Sigmoid colon (tissue), 7 donors: Measurements from ENCODE around the gene EIPR1. TPM values are rescaled to one million over a fixed set of nuclear protein-coding genes. Genes with fewer than 3 reads are reported as not detected.
"Not testable (repeated sequence)": the region's sequence is repeated elsewhere in the genome, so short reads cannot be mapped to it uniquely, and the experiment has no call there.

Source experiments
- DNase-seq: peaks from one replicate; pipeline ENCODE4 v3.0.0-alpha.2; 2019
- H3K27ac ChIP-seq, 4 donors: fragments of 200-600 bp; sonication (generic); one replicate each; pipeline ENCODE4 v1.5.1; 2016 to 2019; ENCODE audit warnings: mild to moderate bottlenecking in 1 of 4
- H3K27me3 ChIP-seq, 3 donors: fragments of 200-600 bp; sonication (generic); one replicate each; pipeline ENCODE4 v1.5.1; 2019; ENCODE audit warnings: mild to moderate bottlenecking in 1 of 3
- H3K36me3 ChIP-seq, 4 donors: fragments of 200-600 bp; sonication (generic); one replicate each; pipeline ENCODE4 v1.5.1; 2016 to 2019
- H3K4me1 ChIP-seq, 4 donors: fragments of 200-600 bp; sonication (generic); one replicate each; pipeline ENCODE4 v1.5.1; 2017 to 2019
- H3K4me3 ChIP-seq, 4 donors: fragments of 200-600 bp; sonication (generic); one replicate each; pipeline ENCODE4 v1.5.1; 2017 to 2019; ENCODE audit warnings: mild to moderate bottlenecking in 2 of 4, moderate library complexity in 1 of 4
- H3K9me3 ChIP-seq, 4 donors: fragments of 200-600 bp in 3 of 4; sonication (generic) in 3 of 4; one replicate each; pipeline versions ENCODE4 v1.5.1 to v1.6.1; 2013 to 2019
- EP300 ChIP-seq, 4 donors: sonication (generic); formaldehyde crosslinking; IDR thresholded peaks; one replicate each; pipeline ENCODE4 v1.6.1; 2017; ENCODE audit warnings: antibody characterized with exemption in 4 of 4
- POLR2A ChIP-seq, 2 donors: fragments of 450-650 bp; IDR thresholded peaks; one replicate each; pipeline ENCODE4 v1.6.1; 2016; ENCODE audit warnings: antibody characterized with exemption in 2 of 2, mild to moderate bottlenecking in 2 of 2, moderate library complexity in 2 of 2
- POLR2AphosphoS5 ChIP-seq, 4 donors: sonication (generic); formaldehyde crosslinking; IDR thresholded peaks; one replicate each; pipeline ENCODE4 v1.6.1; 2017; ENCODE audit warnings: antibody characterized with exemption in 4 of 4
- WGBS, 2 donors: extraction: QIAGEN DNeasy Blood & Tissue Kit; methylation state at CpG; one replicate each; pipeline ENCODE4 v1.1.7; 2013; 5-methylcytosine and 5-hydroxymethylcytosine counted together
- intact Hi-C: fragments of 100-400 bp; cut with DNase I; formaldehyde crosslinking; loops from one replicate; pipeline ENCODE4 v1.15.1; 2023
- polyA plus RNA-seq, 3 donors: library from polyadenylated mRNA; stranded (reverse); fragments of 200-250 nt; gene quantifications; one replicate each; pipeline ENCODE4 v1.2.3, GENCODE V29; 2013
- total RNA-seq, 4 donors: library from RNA; depleted of rRNA; stranded (reverse); fragments of >200 nt; gene quantifications; one replicate each; pipeline ENCODE4 v1.1.0, GENCODE V29; 2016
- TF ChIP-seq, protein P1 (sequence below), 4 experiments: fragments of 450-650 bp in 3 of 4; fragments of 200-600 bp in 1 of 4; IDR thresholded peaks; one replicate each; pipeline ENCODE4 v1.5.1; 2016 to 2019; ENCODE audit warnings: antibody characterized with exemption in 4 of 4, mild to moderate bottlenecking in 3 of 4, moderate library complexity in 2 of 4
- donor health status: healthy with polysubstance abuse.
- donor health status: Bipolar disorder and iron deficiency.
- donor health status: healthy.

Gene EIPR1
- total and polyA plus RNA-seq, 7 donors = 12.2 to 27.0 (median 20.0) TPM

DNA sequence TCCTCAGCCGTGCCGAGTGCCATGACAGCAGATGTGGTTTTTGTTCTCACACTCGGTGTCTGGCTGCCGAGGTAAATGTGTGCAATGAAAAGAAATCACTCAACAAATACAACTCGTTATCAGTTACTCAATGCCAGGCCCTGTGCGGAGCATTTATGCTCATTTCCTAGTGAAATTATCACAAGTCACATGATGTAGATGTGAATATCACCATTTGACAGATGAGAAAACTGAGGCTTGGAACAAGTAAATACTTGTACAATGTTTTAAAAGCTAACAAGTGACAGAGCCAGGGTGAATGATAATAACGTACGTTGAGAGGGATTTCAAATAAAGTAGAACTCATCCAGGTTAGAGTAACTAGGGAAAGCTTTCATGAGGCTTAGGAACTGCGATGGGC is 174.7 kb downstream of the EIPR1 start:
- Histone ChIP-seq H3K36me3 (no peaks in the 10 kb centered on the region), H3K4me1 (no peaks in the 10 kb centered on the region), H3K4me3 (no peak overlapping the region), H3K27me3 (no peaks in the 10 kb centered on the region), H3K9me3 (no peaks in the 10 kb centered on the region), H3K27ac (no peak overlapping the region)
- no peak for DNase-seq
- TF ChIP-seq POLR2A (IDR thresholded peaks at IDR 0.05) = no peak
- no peak for TF ChIP-seq POLR2AphosphoS5 (IDR thresholded peaks at IDR 0.05)
- no peak for TF ChIP-seq EP300 (IDR thresholded peaks at IDR 0.05)
- TF ChIP-seq, protein P1, sequence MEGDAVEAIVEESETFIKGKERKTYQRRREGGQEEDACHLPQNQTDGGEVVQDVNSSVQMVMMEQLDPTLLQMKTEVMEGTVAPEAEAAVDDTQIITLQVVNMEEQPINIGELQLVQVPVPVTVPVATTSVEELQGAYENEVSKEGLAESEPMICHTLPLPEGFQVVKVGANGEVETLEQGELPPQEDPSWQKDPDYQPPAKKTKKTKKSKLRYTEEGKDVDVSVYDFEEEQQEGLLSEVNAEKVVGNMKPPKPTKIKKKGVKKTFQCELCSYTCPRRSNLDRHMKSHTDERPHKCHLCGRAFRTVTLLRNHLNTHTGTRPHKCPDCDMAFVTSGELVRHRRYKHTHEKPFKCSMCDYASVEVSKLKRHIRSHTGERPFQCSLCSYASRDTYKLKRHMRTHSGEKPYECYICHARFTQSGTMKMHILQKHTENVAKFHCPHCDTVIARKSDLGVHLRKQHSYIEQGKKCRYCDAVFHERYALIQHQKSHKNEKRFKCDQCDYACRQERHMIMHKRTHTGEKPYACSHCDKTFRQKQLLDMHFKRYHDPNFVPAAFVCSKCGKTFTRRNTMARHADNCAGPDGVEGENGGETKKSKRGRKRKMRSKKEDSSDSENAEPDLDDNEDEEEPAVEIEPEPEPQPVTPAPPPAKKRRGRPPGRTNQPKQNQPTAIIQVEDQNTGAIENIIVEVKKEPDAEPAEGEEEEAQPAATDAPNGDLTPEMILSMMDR (IDR thresholded peaks at IDR 0.05) = no peak
- intact Hi-C loops = no loop called here
- 95 to 96% methylated on average over 9 of the region's 9 CpGs for WGBS, 2 donors

DNA sequence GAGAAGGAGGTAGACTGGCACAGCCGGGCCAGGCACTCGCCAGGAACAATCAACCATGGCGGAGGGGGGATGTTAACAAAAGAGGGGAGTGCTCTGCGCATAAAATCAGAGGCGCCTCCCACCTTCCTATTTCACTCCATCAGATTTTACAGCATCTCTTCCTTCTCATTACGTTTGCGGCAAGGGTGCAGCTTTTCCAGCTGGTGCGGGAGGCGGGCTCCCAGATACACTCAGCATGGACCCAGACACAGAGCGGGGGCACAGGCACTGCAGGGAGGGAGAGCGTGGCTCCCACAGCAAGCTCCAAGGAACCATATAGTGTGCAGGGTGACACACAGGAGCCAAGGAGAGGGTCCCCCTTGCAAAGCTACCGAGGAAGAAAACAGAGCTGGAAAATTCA is 176.3 kb downstream of the EIPR1 start:
- H3K36me3 ChIP-seq = peaks cover 0 to 5% (median 2%) of the 10 kb centered on the region in 4 donors
- H3K4me3 ChIP-seq = no peak overlapping the region
- TF ChIP-seq POLR2AphosphoS5 (IDR thresholded peaks at IDR 0.05) (no peak), POLR2A (IDR thresholded peaks at IDR 0.05) (no peak), EP300 (IDR thresholded peaks at IDR 0.05) (no peak)
- TF ChIP-seq, protein P1 (IDR thresholded peaks at IDR 0.05) = no peak
- intact Hi-C loops = no loop called here
- H3K27me3 ChIP-seq = no peaks in the 10 kb centered on the region
- 96 to 97% methylated on average over 12 of the region's 12 CpGs for WGBS, 2 donors
- no peaks in the 10 kb centered on the region for H3K4me1 ChIP-seq
- no peaks in the 10 kb centered on the region for H3K9me3 ChIP-seq
- H3K27ac ChIP-seq = no peak overlapping the region
- no peak for DNase-seq

DNA sequence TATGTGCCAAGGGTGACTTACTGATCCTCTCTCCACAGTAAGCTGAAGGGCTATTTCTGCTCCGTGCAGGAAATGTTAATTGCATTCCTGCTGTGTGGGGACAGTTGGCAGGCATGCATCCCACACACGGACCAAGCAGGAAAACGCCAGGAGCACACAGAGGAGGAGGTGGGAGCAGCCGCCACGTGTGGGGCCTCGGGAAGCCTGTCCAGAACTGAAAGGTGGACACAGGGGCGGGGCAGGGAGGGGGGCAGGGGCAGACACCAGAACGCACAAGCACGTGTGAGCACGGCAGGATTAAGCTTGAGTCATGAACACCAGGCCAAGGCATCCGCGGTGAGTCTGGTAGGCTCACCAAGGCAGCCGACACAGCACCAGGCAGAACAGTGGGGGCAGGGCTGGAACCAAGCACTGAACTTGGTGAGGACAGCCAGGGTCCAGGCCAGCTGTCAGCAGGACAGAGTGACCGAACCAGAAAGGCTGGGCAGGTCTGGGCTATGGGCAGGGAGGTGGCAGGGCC is 177.1 kb downstream of the EIPR1 start:
- Histone ChIP-seq H3K4me1 (no peaks in the 10 kb centered on the region), H3K4me3 (no peak overlapping the region), H3K36me3 (peaks cover 0 to 13% (median 3%) of the 10 kb centered on the region in 4 donors), H3K27me3 (no peaks in the 10 kb centered on the region), H3K27ac (no peak overlapping the region), H3K9me3 (no peaks in the 10 kb centered on the region)
- WGBS, 2 donors = 78 to 81% methylated on average over 14 of the region's 14 CpGs
- intact Hi-C loops = no loop called here
- no peak for DNase-seq
- TF ChIP-seq POLR2AphosphoS5 (IDR thresholded peaks at IDR 0.05) (no peak), EP300 (IDR thresholded peaks at IDR 0.05) (no peak), POLR2A (IDR thresholded peaks at IDR 0.05) (no peak)
- TF ChIP-seq, protein P1 (IDR thresholded peaks at IDR 0.05) = no peak

DNA sequence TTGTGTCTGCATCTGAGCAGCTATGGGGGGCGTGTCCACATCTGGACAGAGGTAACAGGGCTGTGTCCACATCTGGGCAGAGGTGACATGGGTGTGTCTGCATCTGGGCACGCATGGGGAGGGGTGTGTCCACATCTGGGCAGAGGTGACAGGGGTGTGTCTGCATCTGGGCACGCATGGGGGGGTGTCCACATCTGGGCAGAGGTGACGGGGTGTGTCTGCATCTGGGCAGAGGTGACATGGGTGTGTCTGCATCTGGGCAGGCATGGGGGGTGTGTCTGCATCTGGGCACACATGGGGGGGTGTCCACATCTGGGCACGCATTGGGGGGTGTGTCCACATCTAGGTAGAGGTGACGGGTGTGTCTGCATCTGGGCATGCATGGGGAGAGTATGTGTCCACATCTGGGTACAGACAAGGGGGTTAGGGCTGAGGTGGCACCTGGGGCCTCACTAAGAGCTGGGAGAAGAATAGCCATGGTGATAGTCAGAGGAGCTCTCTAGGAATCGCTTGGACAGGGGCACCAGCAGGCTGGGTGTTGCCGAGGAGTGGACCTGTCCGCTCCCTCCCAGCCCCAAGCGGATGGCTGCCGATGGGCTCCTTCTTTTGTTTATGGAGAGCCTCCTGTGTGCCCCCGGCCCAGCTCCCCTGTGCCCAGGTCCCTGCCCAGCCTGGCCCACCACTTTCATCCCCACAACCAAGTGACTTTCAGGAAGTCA is 177.8 kb downstream of the EIPR1 start:
- Histone ChIP-seq H3K4me1 (no peaks in the 10 kb centered on the region), H3K36me3 (peaks cover 0 to 17% (median 6%) of the 10 kb centered on the region in 4 donors), H3K9me3 (no peaks in the 10 kb centered on the region), H3K27me3 (no peaks in the 10 kb centered on the region), H3K27ac (no peak overlapping the region), H3K4me3 (no peak overlapping the region)
- 81 to 83% methylated on average over 12 of the region's 12 CpGs for whole genome bisulfite sequencing, 2 donors
- intact Hi-C loops = no loop called here
- TF ChIP-seq EP300 (IDR thresholded peaks at IDR 0.05) = no peak
- no peak for TF ChIP-seq POLR2A (IDR thresholded peaks at IDR 0.05)
- TF ChIP-seq, protein P1 (IDR thresholded peaks at IDR 0.05) = no peak
- TF ChIP-seq POLR2AphosphoS5 (IDR thresholded peaks at IDR 0.05) = no peak
- no peak for DNase-seq

DNA sequence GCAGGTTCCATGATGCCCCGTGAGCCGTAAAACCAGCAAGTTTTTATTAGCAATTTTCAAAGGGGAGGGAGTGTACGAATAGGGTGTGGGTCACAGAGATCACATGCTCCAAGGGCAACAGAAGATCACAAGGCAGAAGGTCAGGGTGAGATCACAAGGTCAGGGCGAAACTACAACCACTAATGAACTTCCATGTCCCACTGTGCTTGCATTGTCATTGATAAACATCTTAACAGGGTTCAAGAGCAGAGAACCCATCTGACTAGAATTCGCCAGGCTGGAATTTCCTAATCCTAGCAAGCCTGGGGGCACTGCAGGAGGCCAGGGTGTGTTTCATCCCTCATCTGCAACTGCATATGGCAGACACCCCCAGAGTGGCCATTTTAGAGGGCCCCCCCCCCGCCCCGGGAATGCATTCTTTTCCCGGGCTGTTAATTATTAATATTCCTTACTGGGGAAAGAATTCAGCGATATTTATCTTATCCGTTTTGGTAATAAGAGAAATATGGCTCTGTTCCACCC is 178.9 kb downstream of the EIPR1 start:
- not testable (repeated sequence) for DNase-seq
- WGBS, 2 donors = 73 to 83% methylated on average over 9 to 10 of the region's 10 CpGs
- peaks cover 0 to 21% (median 9%) of the 10 kb centered on the region in 4 donors for H3K36me3 ChIP-seq

More for the DNA sequence above, 178.9 kb downstream of the EIPR1 start:
- H3K4me3 ChIP-seq, H3K4me1 ChIP-seq, H3K27ac ChIP-seq, H3K27me3 ChIP-seq, H3K9me3 ChIP-seq, intact Hi-C loops: not testable (repeated sequence)
